Activated CD8-positive, alpha-beta memory T cell treated with anti-CD3 and anti-CD28 coated beads, Interleukin-2, amount 50 U/mL, for 1 hour (primary cell): Measurements from ENCODE around the gene PTPRG.

ENCODE experiments used
- DNase-seq: peaks from one replicate; pipeline ENCODE4 v3.0.0-alpha.2; 2020; ENCODE audit errors: extremely low read depth

Gene PTPRG

GRCh38 chr3:61927332-61927731, 366.0 kb downstream of the PTPRG start:
- DNase-seq: no peak

- no peak for DNase-seq
Observed at GRCh38 chr3:61928039-61928438, 366.7 kb downstream of the PTPRG start.

GRCh38 chr3:61928776-61929314, 367.5 kb downstream of the PTPRG start:
- DNase-seq: no peak

- no peak for DNase-seq
Observed at GRCh38 chr3:61929617-61930016, 368.2 kb downstream of the PTPRG start.

- no peak for DNase-seq
Observed at GRCh38 chr3:61932499-61932898, 371.1 kb downstream of the PTPRG start.

GRCh38 chr3:61933798-61934504, 372.6 kb downstream of the PTPRG start:
- no peak for DNase-seq

GRCh38 chr3:61934505-61934871, 373.1 kb downstream of the PTPRG start:
- no peak for DNase-seq

- no peak for DNase-seq
Observed at GRCh38 chr3:61935814-61936213, 374.4 kb downstream of the PTPRG start.

- DNase-seq: no peak
Observed at GRCh38 chr3:61936344-61936937, 375.1 kb downstream of the PTPRG start.

- DNase-seq: no peak
Observed at GRCh38 chr3:61937477-61937876, 376.1 kb downstream of the PTPRG start.

GRCh38 chr3:61938878-61939549, 377.6 kb downstream of the PTPRG start:
- no peak for DNase-seq

- DNase-seq: no peak
Observed at GRCh38 chr3:61940236-61940635, 378.9 kb downstream of the PTPRG start.

- no peak for DNase-seq
Observed at GRCh38 chr3:61943975-61944374, 382.6 kb downstream of the PTPRG start.

GRCh38 chr3:61944726-61945125, 383.4 kb downstream of the PTPRG start:
- DNase-seq: no peak

GRCh38 chr3:61945657-61946056, 384.3 kb downstream of the PTPRG start:
- no peak for DNase-seq

- no peak for DNase-seq
Observed at GRCh38 chr3:61946570-61947324, 385.4 kb downstream of the PTPRG start.

- DNase-seq: no peak
Observed at GRCh38 chr3:61947456-61947855, 386.1 kb downstream of the PTPRG start.

- no peak for DNase-seq
Observed at GRCh38 chr3:61948699-61949305, 387.4 kb downstream of the PTPRG start.

GRCh38 chr3:61954097-61954540, 392.7 kb downstream of the PTPRG start:
- DNase-seq: no peak

- DNase-seq: no peak
Observed at GRCh38 chr3:61955483-61955882, 394.1 kb downstream of the PTPRG start.

GRCh38 chr3:61956236-61956635, 394.9 kb downstream of the PTPRG start:
- DNase-seq: no peak

GRCh38 chr3:61957259-61957658, 395.9 kb downstream of the PTPRG start:
- no peak for DNase-seq
